NCI-H510A treated with DMSO at 0.1 percent for 48 hours (cell line): Measurements from ENCODE around the gene PTPRN2.
"Not testable (repeated sequence)": the region's sequence is repeated elsewhere in the genome, so short reads cannot be mapped to it uniquely, and the experiment has no call there.

Experiments used
- DNase-seq: peaks from one replicate; lab custom pipeline; 2025; lab: John Stamatoyannopoulos, UW

The PTPRN2 gene

DNA sequence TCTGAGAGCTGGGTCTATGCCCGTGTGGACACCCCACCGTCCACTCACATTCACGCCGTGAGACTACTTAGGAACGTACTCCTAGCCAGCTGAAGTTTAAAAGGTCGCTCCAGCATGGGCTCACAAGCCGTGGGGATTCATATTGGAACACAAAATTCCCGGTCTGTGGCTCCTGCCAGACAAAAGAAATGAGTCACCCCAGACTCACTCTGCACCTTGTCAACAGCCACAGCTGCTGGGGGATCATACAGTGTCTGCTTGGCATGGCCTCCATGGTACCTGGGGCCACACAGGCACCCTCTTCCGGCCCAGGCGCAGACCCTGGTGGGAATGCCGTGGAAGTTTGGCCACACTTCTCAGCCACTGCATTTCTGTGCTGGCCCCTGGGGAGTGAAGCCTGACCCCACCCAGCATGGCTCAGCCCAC lies 1022.4 kb downstream of the PTPRN2 start:
- DNase-seq = no peak

DNA sequence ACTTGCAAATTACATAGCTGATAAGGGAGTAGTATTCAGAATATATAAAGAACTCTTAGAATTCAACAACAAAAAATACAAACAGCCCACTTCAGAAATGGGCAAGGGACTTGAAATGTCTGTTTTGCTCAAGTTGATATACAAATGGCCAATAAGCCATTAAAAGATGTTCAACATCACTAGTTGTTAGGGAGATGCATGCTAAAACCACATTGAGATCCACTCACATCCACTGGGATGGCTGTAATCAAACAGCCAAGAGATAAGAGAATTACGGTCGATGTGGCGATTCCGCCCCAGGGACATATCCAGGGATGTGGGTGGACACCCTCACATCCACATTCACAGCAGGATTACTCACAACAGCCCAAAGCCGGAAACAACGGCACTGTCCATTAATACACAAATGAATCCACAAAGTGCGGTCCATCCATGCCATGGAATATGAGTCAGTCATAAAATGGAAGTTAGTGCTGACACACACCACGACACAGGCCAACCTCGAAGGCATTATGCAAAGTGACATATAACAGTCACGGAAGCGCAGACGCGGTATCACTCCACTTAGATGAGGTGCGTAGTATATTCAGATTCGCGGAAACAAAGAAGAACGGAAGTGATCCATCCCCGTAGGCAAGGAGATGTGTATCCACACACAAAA lies 1023.0 kb downstream of the PTPRN2 start:
- DNase-seq = no peak

GRCh38 chr7:157563467-157564135 lies 1024.0 kb downstream of the PTPRN2 start:
- DNase-seq = not testable (repeated sequence)

DNA sequence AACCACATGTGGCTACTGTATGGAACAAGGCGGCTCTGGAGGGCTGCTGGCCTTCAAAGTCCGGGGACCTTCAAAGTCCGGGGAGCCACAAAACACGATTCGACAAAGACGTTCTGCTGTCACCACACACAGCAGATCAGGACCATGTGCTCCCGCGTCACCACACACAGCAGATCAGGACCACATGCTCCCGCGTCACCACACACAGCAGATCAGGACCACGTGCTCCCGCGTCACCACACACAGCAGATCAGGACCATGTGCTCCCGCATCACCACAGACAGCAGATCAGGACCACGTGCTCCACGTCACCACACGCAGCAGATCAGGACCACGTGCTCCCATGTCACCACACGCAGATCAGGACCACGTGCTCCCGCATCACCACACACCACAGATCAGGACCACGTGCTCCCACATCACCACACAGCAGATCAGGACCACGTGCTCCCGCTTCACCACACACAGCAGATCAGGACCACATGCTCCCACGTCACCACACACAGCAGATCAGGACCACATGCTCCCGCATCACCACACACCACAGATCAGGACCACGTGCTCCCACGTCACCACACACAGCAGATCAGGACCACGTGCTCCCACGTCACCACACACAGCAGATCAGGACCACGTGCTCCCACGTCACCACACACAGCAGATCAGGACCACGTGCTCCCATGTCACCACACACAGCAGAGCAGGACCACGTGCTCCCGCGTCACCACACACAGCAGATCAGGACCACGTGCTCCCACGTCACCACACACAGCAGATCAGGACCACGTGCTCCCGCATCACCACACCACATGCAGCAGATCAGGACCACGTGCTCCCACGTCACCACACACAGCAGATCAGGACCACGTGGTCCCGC lies 1024.9 kb downstream of the PTPRN2 start:
- not testable (repeated sequence) for DNase-seq

- DNase-seq = no peak
These were observed 1025.7 kb downstream of the PTPRN2 start for GRCh38 chr7:157561816-157562410.

- DNase-seq = no peak
These were observed 1026.2 kb downstream of the PTPRN2 start for GRCh38 chr7:157561523-157561785.

DNA sequence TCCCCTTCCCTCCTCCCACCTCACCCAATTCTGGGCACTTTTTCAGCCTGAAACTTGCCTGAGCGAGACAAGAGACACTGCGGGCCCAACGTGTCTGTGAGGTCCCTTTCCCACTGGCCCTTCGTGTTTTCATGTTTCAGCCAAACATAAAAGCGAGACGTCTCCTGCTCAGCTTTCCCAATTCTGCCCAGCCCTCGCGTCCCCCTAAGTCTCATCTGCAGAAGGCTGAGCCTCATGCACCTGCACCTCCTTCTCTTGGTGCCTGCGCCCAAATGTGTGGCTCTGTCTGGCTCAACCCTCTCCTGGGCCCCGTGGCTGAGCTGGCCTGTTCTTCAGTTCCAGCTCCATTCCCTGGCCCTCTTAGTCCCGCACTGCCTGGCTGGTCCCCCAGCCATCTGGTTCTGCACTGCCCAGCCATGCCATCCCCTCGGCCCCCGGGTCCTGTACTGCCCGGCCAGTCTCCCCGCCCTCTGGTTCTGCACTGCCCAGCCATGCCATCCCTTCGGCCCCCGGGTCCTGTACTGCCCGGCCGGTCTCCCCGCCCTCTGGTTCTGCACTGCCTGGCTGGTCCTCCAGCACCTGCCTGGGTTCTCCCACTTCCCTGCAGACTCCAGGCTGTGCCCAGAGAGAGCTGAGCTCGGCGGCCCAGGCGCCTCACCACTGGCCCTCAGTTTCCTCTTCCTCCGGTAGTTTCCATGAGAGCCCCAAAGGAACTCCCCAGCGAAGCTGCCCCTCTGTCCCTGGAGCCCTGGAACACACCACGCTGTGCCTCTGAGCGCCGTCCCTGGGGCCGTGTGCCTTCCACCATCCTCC lies 1026.7 kb downstream of the PTPRN2 start:
- no peak for DNase-seq

DNA sequence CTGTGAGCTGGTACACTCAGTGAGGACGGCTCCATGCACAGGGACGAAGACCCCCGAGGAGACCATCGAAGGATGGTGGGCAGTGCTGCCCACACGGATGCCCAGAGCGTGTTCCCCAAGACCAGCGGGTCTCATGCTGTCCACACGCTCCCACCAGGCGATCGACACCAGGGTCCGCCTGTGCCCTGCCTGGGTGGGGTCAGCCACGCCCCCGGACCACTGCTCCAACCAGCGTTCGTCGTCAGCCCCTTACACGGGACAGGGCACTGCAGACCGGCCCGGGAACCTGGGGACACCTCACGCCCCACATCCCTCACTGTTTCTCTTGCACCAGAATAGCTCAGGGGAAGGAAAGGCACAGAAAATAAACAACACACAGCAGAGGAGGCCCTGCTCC lies 1027.4 kb downstream of the PTPRN2 start:
- DNase-seq = no peak

DNA sequence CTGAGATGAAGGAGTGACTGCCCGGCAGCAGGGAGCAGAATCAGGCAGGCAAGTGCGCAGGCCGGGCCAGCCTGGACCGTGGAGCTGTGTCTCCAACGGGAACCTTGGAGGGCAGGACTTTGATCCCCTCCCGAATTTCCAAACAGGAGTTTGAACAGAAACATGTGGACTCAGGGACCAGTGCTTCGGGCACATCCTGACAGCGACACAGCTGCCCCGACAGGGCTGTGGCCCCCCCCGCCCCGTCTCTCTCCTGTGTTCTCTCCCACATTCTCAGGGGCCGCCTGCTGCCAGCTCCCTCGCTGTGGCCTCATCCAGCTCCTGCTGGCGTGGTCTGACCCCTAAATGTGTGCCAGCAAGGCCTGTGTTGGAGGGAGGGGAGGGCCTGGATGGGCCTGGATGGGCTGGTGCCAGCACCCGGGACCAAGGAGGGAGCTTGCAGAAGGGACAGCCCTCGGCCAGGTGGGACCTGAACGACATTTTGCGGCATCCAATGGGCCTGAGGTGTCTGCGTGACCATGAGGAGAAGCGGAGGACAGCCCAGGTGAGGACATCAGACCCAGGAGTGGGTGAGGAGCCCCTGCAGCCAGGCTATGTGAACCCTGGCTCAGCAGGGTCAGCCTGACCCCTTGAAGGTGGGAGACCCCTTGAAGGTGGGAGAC lies 1027.9 kb downstream of the PTPRN2 start:
- DNase-seq = no peak

DNA sequence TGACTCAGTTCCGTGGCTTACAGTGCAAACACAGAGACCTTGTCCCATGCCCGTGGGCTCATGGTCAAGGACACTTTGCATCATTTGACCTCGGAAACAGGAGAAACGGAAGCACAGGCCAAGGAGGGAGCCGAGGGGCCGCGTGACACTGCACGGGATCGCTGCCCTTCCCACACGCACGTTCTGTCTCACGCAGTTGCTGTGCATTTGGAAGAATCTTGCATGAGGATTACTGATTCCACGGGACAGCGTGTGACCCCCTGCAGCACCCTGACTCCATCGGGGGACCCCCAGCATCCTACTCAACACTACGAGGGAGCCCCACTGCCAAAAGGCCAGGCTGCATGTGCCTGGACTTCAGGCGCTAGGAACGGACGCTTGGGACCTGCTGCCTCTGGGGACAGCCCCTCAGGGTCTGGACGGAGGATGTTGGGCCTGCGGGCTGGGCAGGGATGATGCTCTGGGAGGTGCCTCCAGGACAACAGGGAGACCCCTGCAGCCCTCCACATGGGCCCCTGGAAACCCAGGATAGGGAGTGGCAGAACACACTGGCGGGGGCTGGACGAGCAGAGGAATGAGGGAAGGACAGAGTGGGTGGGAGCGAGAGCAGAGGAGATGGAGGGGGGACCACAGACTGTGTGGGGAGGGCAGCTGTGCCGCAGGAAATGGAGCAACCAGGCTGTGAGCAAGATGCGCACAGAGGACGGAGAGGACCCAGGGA lies 1028.6 kb downstream of the PTPRN2 start:
- DNase-seq = no peak

DNA sequence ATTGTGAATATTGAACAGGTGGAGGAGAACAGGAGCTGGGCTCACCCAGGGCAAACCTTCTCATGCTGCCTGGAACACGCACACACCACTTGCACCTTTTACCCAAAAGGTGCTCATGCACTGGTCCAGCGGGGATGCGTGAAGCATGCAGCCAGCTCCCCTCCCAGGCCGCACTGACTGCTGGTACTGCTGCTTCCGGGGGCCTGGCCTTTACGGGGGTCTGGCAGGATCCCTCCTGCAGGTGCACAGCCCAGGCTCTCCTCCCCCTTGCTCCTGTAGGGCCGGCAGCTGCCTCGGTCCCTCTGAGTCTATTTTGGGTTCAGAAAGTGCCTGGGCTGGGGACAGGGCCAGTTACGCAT lies 1029.1 kb downstream of the PTPRN2 start:
- DNase-seq = no peak

GRCh38 chr7:157558061-157558460 lies 1029.6 kb downstream of the PTPRN2 start:
- DNase-seq = no peak

GRCh38 chr7:157557263-157557662 lies 1030.4 kb downstream of the PTPRN2 start:
- no peak for DNase-seq

DNA sequence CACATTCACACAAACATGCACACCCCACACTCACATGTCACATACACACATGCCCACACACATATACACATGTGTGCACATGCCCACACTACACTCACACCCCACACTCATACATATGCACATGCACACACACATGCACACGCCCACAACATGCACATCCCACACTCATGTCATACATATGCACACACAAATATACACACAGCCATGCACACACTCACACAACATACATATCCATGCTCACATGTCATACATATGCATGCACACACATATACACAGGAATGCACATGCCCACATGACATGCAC lies 1031.0 kb downstream of the PTPRN2 start:
- no peak for DNase-seq

GRCh38 chr7:157555944-157556641 lies 1031.5 kb downstream of the PTPRN2 start:
- DNase-seq = no peak

DNA sequence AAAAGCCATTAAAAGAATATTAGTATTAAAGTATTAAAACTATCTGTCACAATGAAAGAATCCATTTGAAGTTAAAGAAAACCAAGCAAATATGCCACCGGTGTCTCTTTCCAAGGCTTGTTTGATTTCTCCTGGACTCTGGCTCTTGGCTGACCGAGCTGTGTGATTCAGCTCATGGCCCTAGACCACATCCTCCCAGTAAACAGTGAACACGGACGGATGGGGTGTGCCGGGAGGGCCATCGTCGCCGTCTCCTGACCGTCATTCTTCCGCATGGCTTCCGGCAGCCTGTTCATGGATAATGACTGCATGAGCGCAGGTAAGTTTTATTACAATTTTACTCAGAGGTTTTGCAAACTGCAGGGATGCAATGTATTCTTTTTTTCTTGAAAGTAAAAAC lies 1032.3 kb downstream of the PTPRN2 start:
- DNase-seq = no peak

DNA sequence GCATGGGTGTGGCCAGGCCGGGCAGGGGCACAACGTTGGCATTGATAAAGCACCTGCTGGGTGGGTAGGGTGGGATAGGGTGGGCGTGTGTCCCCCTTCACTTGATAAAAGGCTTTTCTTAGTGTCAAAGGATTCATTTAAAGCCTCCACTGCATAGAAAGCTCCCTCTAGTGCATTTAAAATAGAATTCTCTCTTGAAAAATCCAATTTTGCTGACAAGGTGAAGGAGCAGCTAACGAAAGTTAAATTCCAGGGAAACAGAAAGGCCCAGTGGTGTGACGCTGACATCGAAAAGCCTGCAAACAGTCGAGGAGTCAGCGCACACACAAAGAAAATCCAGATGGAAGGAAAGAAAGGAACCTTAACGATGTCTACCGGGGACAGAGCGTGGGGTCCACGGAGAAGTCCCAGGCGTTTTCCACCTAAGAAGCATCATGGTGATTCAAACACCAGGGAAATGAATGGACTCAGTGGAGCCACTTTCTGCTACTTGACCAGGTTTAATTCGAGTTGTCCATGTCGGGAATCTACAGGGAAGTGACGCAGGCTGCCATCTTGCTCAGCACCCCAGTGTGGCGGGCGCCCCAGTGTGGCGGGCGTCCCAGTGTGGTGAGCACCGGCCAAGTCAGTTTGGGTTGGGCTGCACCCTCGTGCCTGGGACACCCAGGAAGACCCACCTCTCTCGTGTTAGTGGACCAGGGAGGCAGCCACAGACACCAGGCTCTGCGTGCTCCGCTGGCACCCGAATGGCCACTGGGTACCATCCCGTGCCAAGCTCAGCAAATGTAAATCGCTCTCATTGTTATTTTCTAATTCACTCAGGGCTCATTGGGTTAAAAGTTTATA lies 1033.0 kb downstream of the PTPRN2 start:
- no peak for DNase-seq

- no peak for DNase-seq
These were observed 1034.4 kb downstream of the PTPRN2 start for GRCh38 chr7:157553256-157553655.

DNA sequence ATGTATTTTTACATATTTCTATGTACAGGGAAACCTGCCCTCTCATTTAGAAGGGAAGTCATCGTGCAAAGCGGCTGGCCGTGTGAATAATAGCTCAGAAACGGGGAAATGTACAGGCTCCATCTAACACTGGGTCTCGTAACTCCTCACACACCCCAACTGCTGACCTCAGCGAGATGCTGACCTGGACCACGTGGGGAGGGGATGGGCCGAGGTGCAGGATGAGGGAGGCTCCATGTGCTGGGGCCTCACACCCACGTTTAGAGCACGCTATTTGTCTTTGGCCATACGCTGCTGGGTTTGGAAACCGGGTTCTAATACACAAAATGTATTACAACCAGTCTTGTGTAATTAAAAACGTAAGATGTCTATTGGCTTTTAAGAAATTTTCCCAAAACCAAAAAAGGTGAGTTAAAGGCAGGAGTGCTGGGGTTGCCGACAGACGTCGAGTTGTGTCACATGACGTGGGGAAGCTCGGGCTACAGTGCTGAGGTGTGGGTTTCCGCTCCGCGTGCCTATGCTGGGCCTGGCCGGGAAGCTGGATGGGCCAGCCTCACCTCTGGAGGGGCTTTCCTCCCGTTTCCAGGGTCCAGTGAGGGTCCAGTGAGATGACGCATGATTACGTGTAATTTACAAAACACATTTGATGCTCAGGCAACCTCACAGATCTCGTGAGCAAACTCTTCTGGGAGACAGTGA lies 1035.2 kb downstream of the PTPRN2 start:
- DNase-seq = no peak
